Activated CD8-positive, alpha-beta memory T cell treated with anti-CD3 and anti-CD28 coated beads, Interleukin-2, amount 50 U/mL, for 48 hours (primary cell): ENCODE measurements around the gene TCEAL2.
"Not testable (repeated sequence)": the region's sequence is repeated elsewhere in the genome, so short reads cannot be mapped to it uniquely, and the experiment has no call there.

Experiments
- DNase-seq: peaks from one replicate; pipeline ENCODE4 v3.0.0-alpha.2; 2020

TCEAL2 gene

DNA sequence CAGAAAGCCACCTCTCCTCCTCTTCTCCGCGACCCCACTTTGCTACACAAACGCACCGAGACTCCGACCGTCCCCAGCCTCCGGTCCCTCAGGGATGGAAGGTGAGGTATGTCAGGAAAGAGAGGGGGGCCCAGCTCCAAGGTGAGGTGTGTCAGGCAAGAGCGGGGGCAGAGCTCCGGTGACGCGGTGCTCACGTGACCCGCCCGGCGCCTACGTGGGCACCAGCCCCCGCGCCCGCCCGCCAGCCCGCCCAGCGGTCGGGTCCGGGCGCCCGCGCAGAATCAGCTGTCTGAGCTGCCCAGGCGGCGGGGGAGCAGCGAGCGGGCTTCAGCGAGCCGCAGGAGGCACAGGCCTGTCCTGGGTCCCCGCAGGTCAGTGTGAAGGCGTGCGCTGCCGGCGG, at the start of gene TCEAL2:
TSS of gene TCEAL2 (plus strand) at position 244 of the 400 bp plus-strand sequence. CDS start 1,152 bp downstream, outside the sequence.
- DNase-seq = not testable (repeated sequence)

DNA sequence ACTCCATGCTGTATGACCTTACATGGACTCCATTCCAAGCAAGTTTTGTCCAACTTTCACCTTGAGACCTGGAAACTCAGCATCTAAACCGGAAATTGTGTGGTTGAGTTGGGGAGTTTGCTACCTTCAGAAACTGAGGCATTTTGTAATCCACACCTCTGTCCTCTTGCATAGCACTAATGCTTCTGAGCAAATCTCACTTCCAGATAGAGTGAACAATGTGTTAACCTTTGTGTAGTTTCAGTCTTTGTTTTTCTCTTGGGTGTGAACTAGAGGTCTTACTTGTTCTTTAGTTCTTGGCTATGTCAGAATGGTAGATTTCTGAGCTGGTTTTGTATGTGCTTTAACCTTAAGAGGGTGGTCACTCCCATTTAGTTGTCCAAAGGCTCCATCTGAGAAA, 48.1 kb upstream of the TCEAL2 start:
- no peak for DNase-seq

DNA sequence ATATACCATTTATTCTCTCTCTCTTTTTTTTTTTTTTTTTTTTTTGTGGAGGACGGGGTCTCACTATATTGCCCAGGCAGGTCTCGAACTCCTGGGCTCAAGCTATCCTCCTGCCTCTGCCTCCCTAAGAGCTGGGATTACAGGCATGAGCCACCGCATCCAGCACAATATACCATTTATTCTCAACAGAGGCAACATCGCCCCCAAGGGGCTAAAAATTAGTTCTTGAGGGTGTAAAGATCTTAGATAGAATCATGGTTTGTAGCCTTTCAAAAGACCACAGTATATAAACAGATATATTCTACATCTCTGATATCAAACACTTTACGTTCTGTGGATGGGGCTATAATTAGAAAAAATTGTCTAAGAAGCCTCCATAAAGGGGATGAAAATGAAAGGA, 39.8 kb upstream of the TCEAL2 start:
- DNase-seq = no peak

DNA sequence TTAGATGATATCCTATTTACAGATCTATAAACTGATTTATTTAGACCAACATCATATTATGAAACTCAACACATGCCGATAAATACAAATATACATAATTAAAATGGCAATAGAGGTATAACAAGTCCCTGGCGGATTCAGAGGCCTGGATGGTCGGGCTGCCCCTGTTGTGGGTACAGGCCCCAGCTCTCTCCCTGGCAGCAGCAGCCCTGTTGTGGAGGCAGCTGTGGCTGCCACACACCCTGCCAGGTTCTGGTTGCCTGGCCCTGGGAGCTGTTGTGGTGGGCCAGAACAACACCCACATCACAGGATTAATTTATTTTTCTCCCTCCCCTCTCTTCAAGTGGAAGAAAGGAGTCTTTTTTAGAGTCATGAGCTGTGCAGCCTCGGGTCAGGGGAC, 12.1 kb upstream of the TCEAL2 start:
- no peak for DNase-seq

DNA sequence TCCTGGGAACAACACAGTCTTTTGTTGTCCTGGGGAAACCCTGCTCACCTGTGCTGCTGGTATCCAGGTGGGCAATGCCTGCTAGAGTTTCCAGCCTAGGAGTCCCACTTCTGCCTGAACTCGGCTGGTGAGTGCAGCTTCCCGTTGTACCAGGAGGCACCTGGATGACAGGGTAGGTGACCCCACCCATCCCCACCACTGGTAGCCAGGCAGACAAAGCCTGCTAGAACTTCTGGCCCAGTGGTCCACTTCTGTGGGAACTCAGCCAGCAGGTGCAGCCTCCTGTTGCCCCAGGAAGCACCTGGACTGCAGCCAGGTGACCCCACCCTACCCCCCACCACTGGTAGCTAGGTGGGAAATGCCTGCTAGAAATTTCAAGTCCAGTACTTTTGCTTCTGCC, 9.7 kb upstream of the TCEAL2 start:
- no peak for DNase-seq

DNA sequence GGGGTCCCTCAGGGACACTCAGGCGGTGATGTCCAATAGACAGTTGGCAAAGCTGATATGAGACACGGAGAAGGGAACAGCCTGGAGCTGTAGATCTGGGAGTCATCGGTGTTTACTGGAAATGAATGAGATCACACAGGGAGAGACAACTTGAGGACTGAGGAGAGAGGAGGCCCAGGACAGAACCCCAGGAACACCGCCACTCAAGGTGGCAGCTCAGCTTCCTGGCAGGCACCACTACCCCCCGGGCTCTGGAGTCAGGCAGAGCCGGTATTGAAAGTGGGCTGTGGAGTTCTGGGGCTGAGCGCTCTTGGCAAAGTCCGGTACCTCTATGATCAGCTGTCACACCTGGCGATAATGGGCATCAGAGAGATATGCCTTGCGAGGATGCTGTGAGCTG, 465 bp upstream of the TCEAL2 start:
- DNase-seq = not testable (repeated sequence)

DNA sequence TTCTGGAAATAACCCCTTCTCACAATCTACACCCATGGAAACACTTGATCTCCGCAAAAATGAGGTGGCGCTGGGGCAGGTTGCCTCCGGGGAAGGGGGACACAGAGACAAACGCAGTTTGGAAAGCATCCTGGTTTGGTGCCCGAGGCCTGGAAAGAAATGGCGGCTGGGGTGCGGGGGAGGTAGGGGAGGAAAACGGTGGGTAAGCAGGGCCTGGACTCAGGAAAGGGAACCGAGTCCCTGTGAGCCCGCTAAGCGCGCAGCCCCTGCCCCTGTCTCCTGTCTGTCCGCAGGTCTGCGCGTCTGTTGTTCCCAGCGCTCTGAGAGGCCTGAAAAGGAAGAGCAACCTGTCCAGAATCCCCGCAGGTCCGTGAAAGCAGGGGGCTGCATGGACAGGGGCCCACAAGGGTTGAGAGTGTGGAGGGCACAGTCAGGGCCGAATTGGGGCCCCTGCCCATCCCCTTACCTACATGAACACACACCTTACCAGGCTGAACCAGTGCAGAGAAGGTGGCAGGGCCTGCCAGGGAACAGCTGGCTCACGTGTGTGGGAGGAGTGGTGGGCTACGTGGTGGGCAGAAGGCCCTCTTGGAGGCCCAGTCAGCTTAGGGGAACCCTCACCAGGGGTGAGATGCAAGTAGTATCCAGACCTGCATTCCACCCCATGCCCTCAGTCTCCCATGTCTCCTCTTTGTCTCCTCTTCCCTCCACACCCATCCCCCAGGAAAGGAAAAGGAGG, 770 bp downstream of the TCEAL2 start:
- not testable (repeated sequence) for DNase-seq

DNA sequence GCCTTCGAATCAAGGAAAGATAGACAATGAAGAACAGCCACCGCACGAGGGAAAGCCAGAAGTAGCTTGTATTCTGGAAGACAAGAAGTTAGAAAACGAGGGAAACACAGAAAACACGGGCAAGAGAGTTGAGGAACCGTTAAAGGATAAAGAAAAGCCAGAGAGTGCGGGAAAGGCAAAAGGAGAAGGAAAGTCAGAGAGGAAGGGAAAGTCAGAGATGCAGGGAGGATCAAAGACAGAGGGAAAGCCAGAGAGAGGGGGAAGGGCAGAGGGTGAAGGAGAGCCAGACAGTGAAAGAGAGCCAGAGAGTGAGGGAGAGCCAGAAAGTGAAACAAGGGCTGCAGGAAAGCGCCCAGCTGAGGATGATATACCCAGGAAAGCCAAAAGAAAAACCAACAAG, 1.4 kb downstream of the TCEAL2 start:
- DNase-seq = no peak

DNA sequence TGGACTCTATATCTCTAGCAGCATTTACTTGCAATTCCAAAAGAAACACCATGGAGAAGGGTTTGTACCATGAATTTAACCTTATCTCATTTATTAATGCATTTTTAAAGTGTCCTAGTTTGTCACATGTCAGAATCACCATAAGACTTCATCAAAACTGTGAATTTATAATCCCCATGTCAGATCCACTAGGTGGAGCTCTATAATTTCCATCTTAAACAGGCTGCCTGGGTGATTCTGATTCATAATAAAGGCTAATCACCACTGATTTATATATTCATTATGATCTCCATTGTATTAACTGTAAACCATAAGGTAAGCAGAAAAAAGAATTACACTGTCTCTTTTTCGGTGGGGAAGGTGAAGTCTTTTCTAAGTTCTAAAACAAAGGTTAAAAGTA, 4.0 kb downstream of the TCEAL2 start:
- DNase-seq = no peak

DNA sequence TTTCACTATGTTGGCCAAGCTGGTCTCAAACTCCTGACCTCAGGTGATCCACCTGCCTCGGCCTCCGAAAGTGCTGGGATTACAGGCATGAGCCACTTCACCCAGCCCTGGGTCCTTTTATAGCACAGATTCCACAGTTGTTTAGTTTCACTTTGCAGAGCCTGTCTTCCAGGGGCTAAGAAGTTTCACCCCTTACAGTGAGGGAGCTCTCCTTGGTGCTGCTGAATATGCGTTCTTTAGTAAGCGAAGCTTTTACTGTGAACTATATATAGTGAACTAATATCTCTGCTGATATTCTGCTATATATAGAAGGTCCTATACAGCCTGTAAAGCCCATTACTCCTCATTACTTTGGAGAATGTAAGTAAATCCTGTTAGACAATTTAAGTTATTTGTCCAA, 12.6 kb downstream of the TCEAL2 start:
- no peak for DNase-seq

DNA sequence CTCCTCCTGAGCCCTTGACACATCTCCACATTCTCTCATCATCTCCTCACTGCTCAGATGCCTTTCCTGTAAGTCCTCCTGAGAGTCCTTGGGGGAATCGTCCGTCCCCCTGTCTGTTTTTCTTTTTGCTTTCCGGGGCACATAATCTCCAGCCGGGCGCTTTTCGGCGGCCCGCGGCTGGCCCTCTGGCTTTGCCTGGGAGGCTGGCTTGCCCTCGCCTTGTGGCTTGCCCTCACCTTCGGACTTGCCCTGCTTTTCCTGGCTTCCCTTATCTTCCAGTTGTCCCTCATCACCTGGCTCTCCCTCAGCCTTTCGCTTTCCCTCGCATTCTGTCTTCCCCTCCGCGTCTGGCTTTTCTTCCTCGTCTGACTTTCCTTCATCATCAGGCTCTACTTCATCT, 15.4 kb downstream of the TCEAL2 start:
- DNase-seq = not testable (repeated sequence)

DNA sequence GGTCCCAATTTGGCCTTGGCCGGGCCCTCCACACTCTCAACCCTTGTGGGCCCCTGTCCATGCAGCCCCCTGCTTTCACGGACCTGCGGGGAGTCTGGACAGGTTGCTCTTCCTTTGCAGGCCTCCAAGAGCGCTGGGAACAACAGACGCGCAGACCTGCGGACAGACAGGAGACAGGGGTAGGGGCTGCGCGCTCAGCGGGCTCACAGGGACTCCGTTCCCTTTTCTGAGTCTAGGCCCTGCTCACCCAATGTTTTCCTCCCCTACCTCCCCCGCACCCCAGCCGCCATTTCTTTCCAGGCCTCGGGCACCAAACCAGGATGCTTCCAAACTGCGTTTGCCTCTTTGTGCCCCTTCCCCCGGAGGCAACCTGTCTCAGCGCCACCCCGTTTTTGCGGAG, 16.2 kb downstream of the TCEAL2 start:
- not testable (repeated sequence) for DNase-seq

DNA sequence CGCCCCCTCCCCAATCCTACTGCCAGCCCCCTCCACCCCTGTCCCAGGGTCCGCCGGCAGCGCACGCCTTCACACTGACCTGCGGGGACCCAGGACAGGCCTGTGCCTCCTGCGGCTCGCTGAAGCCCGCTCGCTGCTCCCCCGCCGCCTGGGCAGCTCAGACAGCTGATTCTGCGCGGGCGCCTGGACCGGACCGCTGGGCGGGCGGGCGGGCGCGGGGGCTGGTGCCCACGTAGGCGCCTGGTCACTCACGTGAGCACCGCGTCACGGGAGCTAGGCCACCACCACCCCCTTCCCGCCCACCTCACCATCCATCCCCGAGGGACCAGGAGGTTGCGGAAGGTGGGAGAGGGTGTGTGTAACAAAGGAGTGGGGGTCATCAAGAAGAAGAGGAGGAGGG, 16.8 kb downstream of the TCEAL2 start, which contains the start of gene TCEAL6:
TSS of gene TCEAL6 (minus strand) at position 208 of the 400 bp plus-strand sequence.
- not testable (repeated sequence) for DNase-seq

DNA sequence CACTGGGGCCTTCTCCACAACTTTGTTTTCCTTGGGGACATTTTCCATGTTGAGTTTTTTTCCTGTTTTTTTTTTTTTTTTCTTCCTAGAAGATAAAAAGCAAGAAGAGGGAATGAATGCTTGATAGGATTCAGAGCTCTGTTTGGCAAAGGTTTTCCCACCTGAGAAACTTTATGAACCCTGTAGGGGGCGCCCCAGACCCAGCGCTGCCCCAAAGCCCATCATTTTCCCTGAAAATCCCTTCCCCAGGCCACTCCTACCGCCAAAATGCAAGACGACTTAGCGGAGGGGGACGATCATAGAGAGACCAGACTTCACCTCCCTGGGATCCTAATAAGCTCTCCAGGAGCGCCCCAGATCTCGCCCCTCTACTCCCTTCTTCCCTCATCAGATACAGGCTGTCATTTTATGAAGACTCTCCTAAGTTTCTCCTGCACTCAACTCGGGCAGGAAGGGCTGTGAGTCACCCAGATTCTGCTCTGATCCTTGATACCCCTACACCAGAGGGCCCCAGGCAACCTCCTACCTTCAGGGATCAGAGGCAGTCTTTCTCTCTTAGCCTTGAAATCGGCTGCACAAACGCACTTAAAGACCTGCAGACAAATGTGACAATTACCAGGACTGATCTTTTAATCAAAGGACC, 28.9 kb downstream of the TCEAL2 start:
- DNase-seq = no peak

DNA sequence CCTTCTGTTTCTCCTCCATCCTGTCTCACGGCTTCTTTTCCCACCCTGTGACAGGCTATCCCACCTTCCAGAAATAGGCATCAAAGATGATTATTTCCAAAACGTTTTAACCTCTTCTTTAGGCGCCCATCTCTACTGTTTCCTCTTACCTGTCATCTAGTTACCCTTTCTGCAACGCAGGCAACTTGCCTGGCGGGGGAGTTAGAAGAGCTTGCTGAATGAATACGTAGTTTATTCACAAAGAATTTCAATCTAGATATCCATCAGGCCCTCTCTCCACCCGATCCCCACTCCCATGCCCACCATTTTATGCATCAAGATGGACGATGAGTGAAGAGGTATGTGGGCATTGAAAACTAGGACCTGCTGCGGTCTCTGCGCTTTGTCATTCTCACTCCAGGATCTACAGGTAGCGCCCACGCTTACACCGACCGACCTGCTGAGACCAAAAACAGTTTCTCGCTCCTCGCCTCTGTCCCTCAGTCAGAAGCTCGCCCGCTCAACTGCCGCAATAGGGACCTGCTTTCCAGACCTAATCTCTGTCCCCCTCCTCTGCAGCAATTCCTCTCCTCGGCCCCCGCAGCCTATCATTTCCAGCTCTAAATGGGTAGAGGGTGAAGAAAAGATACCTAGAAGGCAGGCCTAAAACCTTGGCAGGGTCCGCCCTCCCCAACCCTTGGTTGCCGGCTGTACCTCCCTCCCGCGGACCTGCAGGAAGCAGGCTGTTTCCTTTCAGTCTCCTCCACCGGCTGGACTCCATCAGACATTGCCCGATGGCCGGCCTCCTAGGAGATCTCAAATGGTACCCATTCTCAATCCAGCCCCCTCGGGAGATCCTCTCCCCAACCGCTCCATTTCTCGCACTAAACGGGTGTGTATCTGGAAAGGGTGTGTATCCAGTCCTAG, 29.7 kb downstream of the TCEAL2 start:
- DNase-seq = peak; percentile 53

DNA sequence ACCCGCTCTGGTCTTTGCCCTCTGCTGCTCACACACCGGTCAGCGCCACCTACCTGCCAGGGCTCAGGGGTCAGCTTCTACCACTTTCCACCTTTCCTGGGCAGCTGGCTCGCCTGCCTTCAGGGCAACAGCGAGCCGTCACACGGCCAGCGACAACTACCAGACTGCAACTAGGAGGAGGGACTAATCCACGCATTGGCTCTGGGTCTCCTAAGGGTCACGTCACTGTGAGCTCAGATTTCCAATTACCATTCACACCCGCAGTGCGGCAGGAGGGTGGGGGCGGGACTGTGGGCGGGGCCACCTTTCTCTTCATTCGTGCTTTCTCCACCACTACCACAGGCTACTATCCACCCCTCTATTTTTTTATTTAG, 30.3 kb downstream of the TCEAL2 start, which contains the start of gene BEX5:
TSS of gene BEX5 (minus strand) at position 172 of the 374 bp plus-strand sequence. CDS start 1,712 bp downstream, outside the sequence.
- peak; percentile 52 for DNase-seq
